ENCODE results near the gene SSC5D. TPM values are rescaled to one million over a fixed set of nuclear protein-coding genes. Genes with fewer than 3 reads are reported as not detected.
A peak's percentile ranks its signal among the peaks of the same experiment; 100 is the strongest.
"Not testable (repeated sequence)": the region's sequence is repeated elsewhere in the genome, so short reads cannot be mapped to it uniquely, and the experiment has no call there.

Gene SSC5D
- total and polyA plus RNA-seq, 10 donors, result 0.61 to 30.6 (median 16.2) TPM

- peaks cover 0 to 33% (median 9%) of the 10 kb centered on the region in 6 donors for H3K4me1 ChIP-seq
- peak overlapping the region; percentile 27 to 88 (median 84) for H3K27ac ChIP-seq
- TF ChIP-seq POLR2AphosphoS5 (IDR thresholded peaks at IDR 0.05), result peak in 2 of 3 donors; percentile 50 to 56
- no peak for TF ChIP-seq POLR2A (IDR thresholded peaks at IDR 0.05)
- peaks cover 0 to 60% (median 14%) of the 10 kb centered on the region in 7 donors for H3K27me3 ChIP-seq (replicated peaks in 1 of 7)
- 43 to 66% (median 52%) methylated on average over 31 to 38 of the region's 38 CpGs; no CpG with 5 or more reads in 1 of the 5 donors for WGBS, 5 donors
- no peak for DNase-seq
- peak overlapping the region in 6 of 8 donors; percentile 22 to 56 (median 26) for H3K4me3 ChIP-seq
- peaks cover 0 to 6% (median 0%) of the 10 kb centered on the region in 6 donors for H3K36me3 ChIP-seq
- intact Hi-C loops (cut with DNase I; ENCODE audit: low total_unique reads), result no loop called here
- H3K9me3 ChIP-seq, result no peaks in the 10 kb centered on the region
Measured at GRCh38 chr19:55493645-55494171, 5.5 kb downstream of the SSC5D start.

GRCh38 chr19:55494172-55494761 lies 6.0 kb downstream of the SSC5D start:
- WGBS, 5 donors, result 31 to 61% (median 42%) methylated on average over 15 to 22 of the region's 22 CpGs
- DNase-seq, result no peak
- intact Hi-C loops (cut with DNase I; ENCODE audit: low total_unique reads), result no loop called here
- Histone ChIP-seq H3K9me3 (no peaks in the 10 kb centered on the region), H3K27ac (peak overlapping the region in 7 of 8 donors; percentile 74 to 88 (median 84)), H3K27me3 (replicated peaks in 1 of 7) (peaks cover 0 to 56% (median 14%) of the 10 kb centered on the region in 7 donors), H3K4me1 (peaks cover 0 to 31% (median 9%) of the 10 kb centered on the region in 6 donors), H3K36me3 (peaks cover 0 to 6% (median 0%) of the 10 kb centered on the region in 6 donors), H3K4me3 (peak overlapping the region in 6 of 8 donors; percentile 21 to 56 (median 26))
- peak; percentile 71 to 80 (median 79) for TF ChIP-seq POLR2AphosphoS5 (IDR thresholded peaks at IDR 0.05)
- TF ChIP-seq POLR2A (IDR thresholded peaks at IDR 0.05), result no peak

- intact Hi-C loops (cut with DNase I; ENCODE audit: low total_unique reads), result no loop called here
- no peaks in the 10 kb centered on the region for H3K9me3 ChIP-seq
- TF ChIP-seq POLR2A (IDR thresholded peaks at IDR 0.05), result no peak
- TF ChIP-seq POLR2AphosphoS5 (IDR thresholded peaks at IDR 0.05), result no peak
- TF ChIP-seq CTCF (IDR thresholded peaks at IDR 0.05 in 8 of 11, conservative IDR thresholded peaks at IDR 0.05 in 3 of 11), result no peak
- H3K4me3 ChIP-seq, result peak overlapping the region in 3 of 8 donors; percentile 21 to 42 (median 39)
- peak overlapping the region in 4 of 8 donors; percentile 17 to 88 (median 85) for H3K27ac ChIP-seq
- no peak for DNase-seq
- H3K4me1 ChIP-seq, result peaks cover 0 to 23% (median 9%) of the 10 kb centered on the region in 6 donors
- peaks cover 0 to 41% (median 14%) of the 10 kb centered on the region in 7 donors for H3K27me3 ChIP-seq (replicated peaks in 1 of 7)
- 76 to 88% (median 80%) methylated on average over 11 of the region's 11 CpGs for WGBS, 5 donors
- peaks cover 0 to 19% (median 0%) of the 10 kb centered on the region in 6 donors for H3K36me3 ChIP-seq
Measured at GRCh38 chr19:55495646-55496349, 7.6 kb downstream of the SSC5D start.

- H3K4me3 ChIP-seq; H3K27ac ChIP-seq; intact Hi-C loops (cut with DNase I; ENCODE audit: low total_unique reads); DNase-seq; H3K9me3 ChIP-seq: not testable (repeated sequence)
- peaks cover 0 to 31% (median 14%) of the 10 kb centered on the region in 7 donors for H3K27me3 ChIP-seq (replicated peaks in 1 of 7)
- peaks cover 0 to 29% (median 0%) of the 10 kb centered on the region in 6 donors for H3K36me3 ChIP-seq
- 78 to 85% (median 82%) methylated on average over 10 of the region's 10 CpGs for WGBS, 5 donors
- H3K4me1 ChIP-seq, result peaks cover 0 to 13% (median 6%) of the 10 kb centered on the region in 6 donors
Measured at GRCh38 chr19:55496820-55497219, 8.6 kb downstream of the SSC5D start.

- WGBS, 5 donors, result 72 to 96% (median 85%) methylated on average over 13 of the region's 13 CpGs
- intact Hi-C loops (cut with DNase I; ENCODE audit: low total_unique reads), result no loop called here
- Histone ChIP-seq H3K36me3 (peaks cover 0 to 31% (median 0%) of the 10 kb centered on the region in 6 donors), H3K9me3 (no peaks in the 10 kb centered on the region), H3K4me1 (peaks cover 0 to 4% (median 1%) of the 10 kb centered on the region in 6 donors), H3K27ac (no peak overlapping the region), H3K27me3 (replicated peaks in 1 of 7) (peaks cover 0 to 21% (median 14%) of the 10 kb centered on the region in 7 donors), H3K4me3 (no peak overlapping the region)
- TF ChIP-seq CTCF (IDR thresholded peaks at IDR 0.05 in 8 of 11, conservative IDR thresholded peaks at IDR 0.05 in 3 of 11) (no peak), POLR2AphosphoS5 (IDR thresholded peaks at IDR 0.05) (no peak)
- no peak for DNase-seq
Measured at GRCh38 chr19:55497763-55498162, 9.5 kb downstream of the SSC5D start.

All from spleen (tissue), 11 donors.